Activated naive CD8-positive, alpha-beta T cell (primary cell): ENCODE data around the gene RUNX1.

Experiments used
- H3K27ac Mint-ChIP-seq: one replicate; pipeline ENCODE4 v1.8.0; 2021; ENCODE audit warnings: mixed read lengths
- H3K27me3 Mint-ChIP-seq: one replicate; pipeline ENCODE4 v1.8.0; 2021; ENCODE audit warnings: mixed read lengths
- H3K36me3 Mint-ChIP-seq: one replicate; pipeline ENCODE4 v1.8.0; 2021; ENCODE audit warnings: mixed read lengths
- H3K4me1 Mint-ChIP-seq: one replicate; pipeline ENCODE4 v1.8.0; 2021; ENCODE audit warnings: low read depth, mixed read lengths
- H3K4me3 Mint-ChIP-seq: one replicate; pipeline ENCODE4 v1.8.0; 2021; ENCODE audit warnings: mild to moderate bottlenecking, mixed read lengths
- H3K9me3 Mint-ChIP-seq: one replicate; pipeline ENCODE4 v1.8.0; 2021; ENCODE audit warnings: low read depth, mixed read lengths

RUNX1 gene

DNA sequence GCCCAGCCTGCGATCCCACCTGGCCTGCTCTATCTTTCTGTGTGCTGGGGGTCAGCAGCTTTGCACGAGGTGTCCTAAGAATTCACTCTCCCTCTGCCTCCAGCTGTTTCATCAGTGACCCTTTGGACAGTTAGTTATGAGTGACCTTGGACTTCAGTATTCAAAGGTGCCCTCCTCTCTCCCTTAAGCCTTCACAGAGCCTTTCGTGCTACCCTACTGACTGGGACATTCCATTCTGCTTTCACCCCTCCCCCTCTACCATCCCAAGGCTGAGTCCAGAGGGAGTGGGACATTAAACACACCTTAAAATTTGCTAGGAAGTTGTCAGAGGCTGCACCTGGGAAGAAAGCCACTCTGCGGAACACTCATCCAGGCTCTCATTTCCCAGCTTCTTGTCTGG, 208.4 kb downstream of the RUNX1 start:
- Mint-ChIP-seq H3K4me3 (no peak overlapping the region), H3K27me3 (no peaks in the 10 kb centered on the region), H3K9me3 (no peaks in the 10 kb centered on the region), H3K36me3 (peaks cover 12% of the 10 kb centered on the region), H3K27ac (no peak overlapping the region), H3K4me1 (peaks cover 47% of the 10 kb centered on the region)

DNA sequence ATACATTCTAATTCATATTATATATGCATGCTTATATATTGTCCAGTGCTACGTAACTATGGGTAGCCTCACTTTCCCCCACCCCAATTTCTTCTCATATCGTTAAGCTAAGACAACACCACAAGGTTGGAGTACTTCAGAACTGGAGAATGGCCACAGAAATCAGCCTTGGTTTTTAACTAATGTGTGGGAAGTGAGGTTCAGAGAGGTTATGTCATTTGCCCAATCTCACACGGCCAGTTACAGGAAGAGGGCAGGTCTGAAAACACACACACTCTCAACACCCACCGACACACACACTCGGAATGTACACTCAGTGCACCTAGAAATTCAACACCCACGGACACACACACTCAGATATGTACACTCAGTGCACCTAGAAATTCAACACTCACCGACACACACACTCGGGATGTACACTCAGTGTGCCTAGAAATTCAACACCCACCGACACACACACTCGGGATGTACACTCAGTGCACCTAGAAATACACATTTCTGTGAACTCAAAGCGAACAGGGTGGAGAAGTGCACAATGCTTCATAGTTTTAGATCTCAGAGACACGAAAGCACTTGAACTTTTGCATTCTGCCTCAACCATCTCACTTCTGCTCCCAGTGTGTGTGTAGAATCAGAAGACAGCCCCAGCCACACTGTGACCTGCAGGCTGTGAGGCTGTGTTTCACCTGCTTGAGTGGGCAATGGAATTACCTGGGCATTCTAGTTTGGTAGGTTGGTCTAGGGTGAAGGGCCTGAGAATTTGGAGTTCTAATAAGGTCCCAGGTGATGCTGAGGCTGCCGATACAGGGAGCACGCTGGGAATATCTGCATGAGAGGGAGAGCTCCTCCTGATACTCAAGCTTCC, 209.9 kb downstream of the RUNX1 start:
- H3K36me3 Mint-ChIP-seq, result peaks cover 5% of the 10 kb centered on the region
- peaks cover 40% of the 10 kb centered on the region for H3K4me1 Mint-ChIP-seq
- H3K27ac Mint-ChIP-seq, result no peak overlapping the region
- no peaks in the 10 kb centered on the region for H3K9me3 Mint-ChIP-seq
- H3K4me3 Mint-ChIP-seq, result no peak overlapping the region
- no peaks in the 10 kb centered on the region for H3K27me3 Mint-ChIP-seq

DNA sequence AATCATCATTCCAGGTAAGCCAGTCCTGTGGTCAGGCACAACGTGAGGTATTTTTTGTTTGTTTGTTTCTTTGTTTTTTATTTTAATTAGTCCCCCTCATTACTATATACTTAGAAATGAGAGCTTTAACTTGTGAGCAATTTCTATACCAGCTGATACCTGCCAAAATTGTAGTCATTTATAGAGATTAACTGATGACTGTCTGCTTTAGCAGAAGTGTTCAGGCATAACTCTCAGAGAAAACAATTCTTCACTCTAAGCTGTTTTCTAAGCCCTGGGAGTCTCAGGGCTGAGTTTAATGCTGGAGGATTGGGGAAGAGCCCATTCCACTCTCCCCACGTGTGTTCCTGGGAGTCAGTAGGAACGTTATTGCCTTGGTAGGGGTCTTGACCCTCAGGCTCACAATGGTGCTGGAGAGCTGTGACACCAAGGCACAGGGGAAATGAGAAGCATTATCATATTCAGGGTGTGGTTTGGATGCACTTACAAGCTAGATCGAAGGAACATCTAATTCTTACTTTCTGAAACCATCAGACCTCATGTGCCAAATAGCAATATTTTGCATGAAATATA, 212.1 kb downstream of the RUNX1 start:
- Mint-ChIP-seq H3K27me3 (no peaks in the 10 kb centered on the region), H3K27ac (peak overlapping the region; percentile 2), H3K4me1 (peaks cover 35% of the 10 kb centered on the region), H3K4me3 (no peak overlapping the region), H3K9me3 (no peaks in the 10 kb centered on the region), H3K36me3 (peaks cover 13% of the 10 kb centered on the region)

DNA sequence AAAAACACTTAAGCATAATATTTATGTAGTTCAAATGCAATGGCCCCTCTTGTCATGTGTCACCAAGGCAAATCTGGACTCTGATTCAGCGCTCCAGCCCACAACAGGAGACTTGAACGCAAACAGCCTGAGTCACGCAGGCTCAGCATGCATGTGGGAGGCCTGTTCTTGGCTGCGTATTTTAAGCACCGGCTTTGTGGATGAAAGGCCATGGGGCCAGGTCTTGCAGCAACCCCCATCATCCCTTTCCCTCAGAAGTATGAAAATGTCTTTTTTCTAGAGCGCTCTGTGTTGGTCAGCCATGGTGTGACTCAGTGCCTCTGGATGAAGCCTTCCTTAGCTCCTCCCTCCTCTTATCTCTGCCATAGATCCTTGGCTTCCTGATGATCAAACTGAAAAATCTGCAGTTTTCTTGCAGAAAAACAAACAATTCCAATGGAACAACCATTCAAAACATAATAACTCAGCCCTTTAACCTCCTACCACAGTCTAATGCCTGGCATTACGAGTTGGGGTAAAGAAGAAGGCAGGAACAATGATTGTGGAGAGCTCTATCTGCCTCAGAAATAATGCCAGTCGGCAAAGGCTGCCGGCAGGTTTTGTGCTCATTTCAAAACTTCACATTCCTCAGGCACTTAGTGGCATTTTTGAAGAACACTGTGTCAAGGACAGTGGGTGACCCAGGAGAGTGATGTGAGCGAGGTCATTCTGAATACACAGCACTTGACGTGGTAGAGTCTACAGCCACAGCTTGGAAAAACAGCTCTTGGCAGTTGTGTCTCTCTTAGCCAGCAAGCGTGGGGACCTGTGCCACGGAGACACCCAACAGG, 212.8 kb downstream of the RUNX1 start:
- Mint-ChIP-seq H3K36me3 (peaks cover 16% of the 10 kb centered on the region), H3K4me1 (peaks cover 35% of the 10 kb centered on the region), H3K27ac (peak overlapping the region; percentile 61), H3K4me3 (no peak overlapping the region), H3K27me3 (no peaks in the 10 kb centered on the region), H3K9me3 (no peaks in the 10 kb centered on the region)

DNA sequence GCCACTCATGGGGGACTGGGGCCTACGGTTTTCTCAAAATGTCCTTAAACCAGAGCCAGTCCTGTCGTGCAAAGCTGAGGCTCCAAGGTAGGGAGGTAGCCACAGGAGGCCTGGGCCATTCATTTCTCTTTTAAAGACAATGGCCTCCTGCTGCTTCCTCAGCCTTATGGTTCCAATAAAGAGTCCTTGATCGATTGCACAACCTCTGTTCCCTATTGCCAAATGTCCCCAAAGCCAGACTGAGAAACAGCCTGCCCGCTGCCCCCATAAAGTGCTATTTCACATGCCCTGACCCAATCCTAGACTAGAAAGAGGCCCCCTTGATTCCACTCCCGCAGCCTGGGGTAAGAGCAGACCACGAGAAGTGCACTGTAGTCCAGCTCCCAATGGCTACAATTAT, 213.6 kb downstream of the RUNX1 start:
- peaks cover 35% of the 10 kb centered on the region for H3K4me1 Mint-ChIP-seq
- no peak overlapping the region for H3K4me3 Mint-ChIP-seq
- H3K9me3 Mint-ChIP-seq, result no peaks in the 10 kb centered on the region
- H3K27ac Mint-ChIP-seq, result no peak overlapping the region
- H3K27me3 Mint-ChIP-seq, result no peaks in the 10 kb centered on the region
- H3K36me3 Mint-ChIP-seq, result peaks cover 22% of the 10 kb centered on the region

DNA sequence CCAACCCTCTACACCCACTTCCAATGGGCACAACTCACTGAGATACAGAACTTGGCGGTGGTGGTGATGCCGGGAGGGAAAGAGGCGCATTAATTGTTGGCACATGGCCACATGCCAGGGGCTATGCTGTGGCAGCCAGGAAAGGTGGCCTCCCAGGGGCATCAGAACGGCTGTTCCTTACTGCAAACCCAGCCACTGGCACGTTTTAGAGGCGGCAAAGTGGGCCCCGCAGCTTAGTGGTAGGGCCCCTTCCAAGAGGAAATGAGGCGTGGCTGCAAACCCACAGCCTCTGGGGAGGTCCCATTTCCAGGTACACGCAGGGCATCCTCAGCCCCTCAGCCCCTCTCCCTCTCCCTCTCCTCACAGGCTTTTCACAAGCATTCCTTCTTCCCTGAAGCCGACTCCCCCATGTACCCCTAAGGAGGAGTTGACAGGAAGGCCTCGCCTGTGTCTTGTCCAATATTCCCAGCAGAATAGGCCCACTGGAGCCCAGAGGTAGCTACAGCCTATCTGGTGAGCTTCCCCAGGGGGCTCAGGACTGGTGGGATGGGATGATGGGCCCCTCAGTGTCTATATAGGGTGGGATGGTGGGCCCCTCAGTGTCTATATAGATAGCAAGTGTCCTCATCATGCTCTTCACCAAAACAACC, 214.1 kb downstream of the RUNX1 start:
- Mint-ChIP-seq H3K27ac (peak overlapping the region; percentile 34), H3K27me3 (no peaks in the 10 kb centered on the region), H3K4me3 (no peak overlapping the region), H3K4me1 (peaks cover 35% of the 10 kb centered on the region), H3K36me3 (peaks cover 27% of the 10 kb centered on the region), H3K9me3 (no peaks in the 10 kb centered on the region)

DNA sequence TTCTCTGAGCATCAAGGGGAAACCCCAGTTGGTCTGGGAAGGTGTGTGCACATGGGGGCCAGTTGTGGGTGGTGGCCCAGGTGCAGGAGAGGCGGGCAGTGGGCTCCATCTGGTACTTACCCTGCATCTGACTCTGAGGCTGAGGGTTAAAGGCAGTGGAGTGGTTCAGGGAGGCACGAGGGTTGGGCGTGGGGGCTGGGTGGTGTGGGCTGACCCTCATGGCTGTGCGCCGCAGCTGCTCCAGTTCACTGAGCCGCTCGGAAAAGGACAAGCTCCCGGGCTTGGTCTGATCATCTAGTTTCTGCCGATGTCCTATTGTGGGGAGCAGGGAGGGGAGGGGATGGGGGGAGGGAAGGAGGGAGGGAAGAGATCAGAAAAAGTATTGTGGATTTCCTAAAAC, 214.8 kb downstream of the RUNX1 start:
- no peaks in the 10 kb centered on the region for H3K27me3 Mint-ChIP-seq
- H3K36me3 Mint-ChIP-seq, result peaks cover 33% of the 10 kb centered on the region
- peaks cover 31% of the 10 kb centered on the region for H3K4me1 Mint-ChIP-seq
- H3K9me3 Mint-ChIP-seq, result no peaks in the 10 kb centered on the region
- no peak overlapping the region for H3K27ac Mint-ChIP-seq
- H3K4me3 Mint-ChIP-seq, result no peak overlapping the region

DNA sequence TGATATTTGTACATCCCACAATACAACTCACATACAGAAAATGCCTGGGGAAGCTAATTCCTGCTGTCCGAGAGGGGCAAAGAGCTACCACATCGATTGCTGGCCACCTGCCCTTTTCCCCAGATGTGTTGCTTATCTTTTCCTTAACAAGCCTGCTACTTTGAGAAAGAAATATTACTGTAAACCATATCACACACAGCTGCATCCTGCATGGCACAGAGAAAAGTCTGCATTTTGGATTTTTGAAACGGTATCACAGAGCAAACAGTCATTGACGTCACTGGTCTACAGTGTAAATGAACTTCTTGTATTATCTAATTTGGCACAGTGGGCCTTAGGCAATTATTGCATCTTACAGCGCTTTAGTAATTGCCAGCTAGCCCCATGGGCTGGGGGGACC, 215.6 kb downstream of the RUNX1 start:
- H3K27ac Mint-ChIP-seq, result no peak overlapping the region
- H3K36me3 Mint-ChIP-seq, result peaks cover 38% of the 10 kb centered on the region
- H3K27me3 Mint-ChIP-seq, result no peaks in the 10 kb centered on the region
- peaks cover under 1% of the 10 kb centered on the region for H3K9me3 Mint-ChIP-seq
- H3K4me3 Mint-ChIP-seq, result no peak overlapping the region
- H3K4me1 Mint-ChIP-seq, result peaks cover 27% of the 10 kb centered on the region

DNA sequence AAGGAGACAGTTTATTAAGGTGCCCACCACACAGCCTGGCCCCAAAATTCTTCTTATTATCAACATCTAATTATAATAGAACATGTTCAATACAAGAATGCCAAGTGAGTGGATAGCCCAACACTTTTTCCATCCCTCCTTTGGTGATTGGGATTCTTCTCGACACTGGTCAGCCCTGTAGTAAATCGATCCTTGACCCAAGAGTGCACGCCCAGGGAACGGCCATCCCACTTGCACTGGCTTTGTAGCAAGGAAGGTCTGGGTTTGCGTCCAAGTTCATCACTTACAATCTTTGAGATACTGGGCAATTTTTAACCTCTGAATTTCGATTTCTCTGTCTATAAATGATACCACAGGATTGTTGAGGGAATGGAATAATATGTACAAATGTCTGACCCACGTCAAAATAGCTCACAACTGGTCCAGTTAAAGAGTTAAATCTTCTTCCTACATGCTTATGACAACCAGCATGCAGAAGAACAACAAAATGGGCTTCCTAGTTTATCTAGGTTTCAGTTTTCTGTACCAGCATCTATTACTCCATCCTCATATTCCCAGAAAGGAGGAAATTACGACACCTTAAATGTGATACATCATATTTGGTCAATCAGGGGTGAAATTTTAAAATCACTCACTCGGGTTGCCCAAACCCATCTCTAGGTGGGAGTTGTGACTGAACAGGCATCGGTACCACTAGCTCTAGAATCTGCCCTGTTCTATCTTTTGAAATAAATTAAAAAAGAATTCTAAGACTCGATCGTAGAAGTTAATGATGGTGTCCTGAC, 218.5 kb downstream of the RUNX1 start:
- Mint-ChIP-seq H3K36me3 (peaks cover 50% of the 10 kb centered on the region), H3K4me3 (no peak overlapping the region), H3K9me3 (peaks cover 8% of the 10 kb centered on the region), H3K27me3 (no peaks in the 10 kb centered on the region), H3K4me1 (peaks cover 8% of the 10 kb centered on the region), H3K27ac (no peak overlapping the region)

DNA sequence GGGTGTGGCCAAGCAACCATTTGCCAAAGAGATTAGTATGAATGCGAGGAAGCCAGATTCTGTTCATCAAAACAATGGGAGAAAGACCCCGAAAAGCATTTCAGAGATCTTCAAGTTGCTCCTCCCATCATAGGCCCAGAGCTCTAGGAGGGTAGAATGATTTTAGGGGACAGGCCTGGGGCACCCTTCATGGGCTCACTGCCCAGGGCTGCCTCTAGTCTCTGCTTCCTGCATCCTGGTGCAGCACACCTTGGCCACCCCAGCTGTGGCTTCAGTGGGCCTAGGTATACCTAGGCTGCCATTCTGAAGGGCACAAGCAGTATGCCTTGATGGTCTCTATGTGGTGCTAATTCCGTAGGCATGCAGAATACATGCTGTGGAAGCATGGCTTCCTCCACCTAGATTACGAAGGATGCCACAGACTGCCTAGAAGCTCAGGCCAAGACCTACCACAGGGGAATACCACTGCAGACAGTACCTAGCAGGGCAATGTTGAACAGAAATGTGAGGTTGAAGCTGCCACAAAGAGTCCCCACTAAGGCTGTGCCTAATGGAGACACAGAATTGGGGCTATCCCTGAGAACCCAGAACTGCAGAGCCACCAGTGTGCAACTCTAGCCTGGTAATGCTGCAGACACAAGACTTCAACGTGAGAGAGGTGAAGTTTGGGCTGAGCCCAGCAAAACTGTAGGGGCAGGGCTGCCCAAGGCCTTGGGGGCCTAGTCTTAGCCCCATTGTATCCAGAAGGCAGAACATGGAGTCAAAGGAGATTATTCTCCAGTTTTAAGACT, 221.5 kb downstream of the RUNX1 start:
- peaks cover 8% of the 10 kb centered on the region for H3K9me3 Mint-ChIP-seq
- H3K27ac Mint-ChIP-seq, result no peak overlapping the region
- peaks cover 6% of the 10 kb centered on the region for H3K4me1 Mint-ChIP-seq
- H3K27me3 Mint-ChIP-seq, result no peaks in the 10 kb centered on the region
- H3K4me3 Mint-ChIP-seq, result no peak overlapping the region
- peaks cover 56% of the 10 kb centered on the region for H3K36me3 Mint-ChIP-seq

DNA sequence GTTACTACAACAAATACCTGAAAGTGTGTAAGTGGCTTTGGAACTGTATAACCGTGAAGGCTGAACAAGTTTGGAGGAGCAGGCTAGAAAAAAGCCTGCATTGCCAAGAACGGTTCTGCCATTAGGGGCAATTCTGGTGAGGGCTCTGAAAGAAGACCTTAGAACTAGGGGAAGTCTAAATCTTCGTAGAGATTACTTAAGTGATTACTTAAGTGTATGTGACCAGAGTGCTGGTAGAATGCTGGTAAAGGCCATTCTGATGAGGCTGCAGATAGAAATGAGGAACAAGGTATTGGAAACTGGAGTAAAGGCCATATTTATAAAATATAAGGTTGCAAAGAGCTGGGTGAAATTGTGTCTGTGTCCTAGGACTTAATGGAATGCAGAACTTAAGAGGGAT, 222.3 kb downstream of the RUNX1 start:
- Mint-ChIP-seq H3K4me3 (no peak overlapping the region), H3K4me1 (peaks cover 6% of the 10 kb centered on the region), H3K27ac (no peak overlapping the region), H3K36me3 (peaks cover 51% of the 10 kb centered on the region), H3K27me3 (no peaks in the 10 kb centered on the region), H3K9me3 (peaks cover 8% of the 10 kb centered on the region)

DNA sequence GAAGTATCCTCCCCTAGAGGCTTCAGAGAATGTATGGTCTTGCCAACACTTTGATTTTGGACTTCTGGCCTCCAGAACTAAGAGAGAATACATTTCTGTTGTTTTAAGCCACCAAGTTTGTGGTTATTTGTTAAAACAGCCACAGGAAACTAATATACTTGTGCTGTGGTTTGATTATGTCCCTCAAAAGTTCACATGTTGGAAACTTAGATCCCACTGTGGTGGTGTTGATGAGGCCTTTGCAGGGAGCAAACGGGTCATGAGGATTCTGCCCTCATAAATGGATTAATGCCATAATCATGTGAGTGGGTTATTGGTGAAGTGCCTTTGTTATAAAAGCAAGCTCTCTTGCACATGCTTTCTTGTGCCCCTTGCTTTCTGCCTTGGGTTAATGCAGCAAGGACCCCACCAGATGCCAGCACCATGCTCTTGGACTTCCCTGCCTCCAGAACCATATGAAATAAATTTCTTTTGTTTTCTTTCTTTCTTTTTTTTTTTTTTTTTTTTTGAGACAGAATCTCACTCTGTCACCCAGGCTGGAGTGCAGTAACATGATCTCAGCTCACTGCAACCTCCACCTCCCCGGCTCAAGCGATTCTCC, 223.1 kb downstream of the RUNX1 start:
- peaks cover 8% of the 10 kb centered on the region for H3K9me3 Mint-ChIP-seq
- H3K27me3 Mint-ChIP-seq, result no peaks in the 10 kb centered on the region

DNA sequence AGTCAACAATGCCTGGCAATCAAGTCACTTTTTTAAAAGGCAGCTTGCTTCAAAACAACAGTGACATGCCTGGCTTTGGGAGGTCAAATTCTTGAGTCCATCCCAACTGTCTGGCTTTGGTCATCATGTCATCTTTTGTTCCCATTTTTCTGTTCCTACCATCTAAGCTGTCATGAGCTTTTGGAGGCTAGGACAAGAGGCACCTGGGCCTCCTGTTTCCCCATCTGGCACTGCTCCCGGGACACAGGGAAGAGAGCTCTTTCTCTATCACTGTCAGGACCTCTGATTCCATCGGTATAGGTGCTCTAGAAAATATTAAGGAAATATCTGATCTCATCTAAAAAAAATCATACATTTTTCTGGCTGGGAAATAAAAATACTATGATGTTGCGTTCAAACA, 224.0 kb downstream of the RUNX1 start:
- H3K4me1 Mint-ChIP-seq, result peaks cover 6% of the 10 kb centered on the region
- H3K36me3 Mint-ChIP-seq, result peaks cover 40% of the 10 kb centered on the region
- H3K4me3 Mint-ChIP-seq, result no peak overlapping the region
- no peaks in the 10 kb centered on the region for H3K27me3 Mint-ChIP-seq
- H3K27ac Mint-ChIP-seq, result peak overlapping the region; percentile 46
- peaks cover 8% of the 10 kb centered on the region for H3K9me3 Mint-ChIP-seq

More for the DNA sequence above, 223.1 kb downstream of the RUNX1 start:
- peaks cover 47% of the 10 kb centered on the region for H3K36me3 Mint-ChIP-seq
- H3K27ac Mint-ChIP-seq, result no peak overlapping the region
- H3K4me1 Mint-ChIP-seq, result peaks cover 6% of the 10 kb centered on the region
- no peak overlapping the region for H3K4me3 Mint-ChIP-seq
